HG03139 (cell line): ENCODE measurements around the gene ERMN.

Experiments used
- ATAC-seq: cut with Tn5 transposase; IDR thresholded peaks from one replicate; pipeline ENCODE4 v1.9.1; 2021; ENCODE audit not compliant: unreplicated experiment

The ERMN gene

DNA sequence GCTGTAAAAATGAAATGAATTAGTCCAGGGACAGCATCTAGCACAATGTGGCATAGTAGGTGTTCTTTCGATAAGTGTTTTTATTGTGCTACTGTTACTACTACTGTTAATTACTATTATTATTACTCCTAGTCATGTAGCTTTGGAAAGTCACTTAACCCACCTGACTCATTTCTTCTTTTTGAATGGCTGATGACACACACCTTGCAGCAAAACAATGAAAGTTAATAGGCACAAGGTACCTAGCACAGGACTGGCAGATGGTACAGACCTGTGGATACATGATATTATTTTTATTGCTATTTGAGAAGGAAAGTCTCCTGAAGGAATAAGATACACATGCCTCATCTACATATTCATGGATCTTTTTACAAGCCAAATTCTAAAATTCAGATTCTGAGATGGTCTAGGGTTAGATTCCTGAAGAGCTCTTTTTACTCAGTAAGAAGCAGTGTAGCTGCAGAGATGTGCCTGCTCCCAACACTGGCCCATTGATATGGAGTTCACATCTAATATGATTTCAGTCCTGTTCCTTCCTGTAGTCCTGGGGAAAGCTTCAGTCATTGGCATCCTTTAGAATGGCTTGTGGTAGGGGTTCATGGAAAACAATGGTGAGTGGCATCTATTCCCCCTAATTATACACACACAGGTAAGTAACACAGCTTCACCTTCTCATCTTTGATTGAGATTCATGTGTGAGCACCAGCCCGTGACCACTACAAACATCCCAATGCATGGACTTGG lies 7.9 kb upstream of the ERMN start:
- no peak for ATAC-seq

- ATAC-seq, result no peak
Observed at GRCh38 chr2:157329524-157329923, 3.9 kb upstream of the ERMN start.

DNA sequence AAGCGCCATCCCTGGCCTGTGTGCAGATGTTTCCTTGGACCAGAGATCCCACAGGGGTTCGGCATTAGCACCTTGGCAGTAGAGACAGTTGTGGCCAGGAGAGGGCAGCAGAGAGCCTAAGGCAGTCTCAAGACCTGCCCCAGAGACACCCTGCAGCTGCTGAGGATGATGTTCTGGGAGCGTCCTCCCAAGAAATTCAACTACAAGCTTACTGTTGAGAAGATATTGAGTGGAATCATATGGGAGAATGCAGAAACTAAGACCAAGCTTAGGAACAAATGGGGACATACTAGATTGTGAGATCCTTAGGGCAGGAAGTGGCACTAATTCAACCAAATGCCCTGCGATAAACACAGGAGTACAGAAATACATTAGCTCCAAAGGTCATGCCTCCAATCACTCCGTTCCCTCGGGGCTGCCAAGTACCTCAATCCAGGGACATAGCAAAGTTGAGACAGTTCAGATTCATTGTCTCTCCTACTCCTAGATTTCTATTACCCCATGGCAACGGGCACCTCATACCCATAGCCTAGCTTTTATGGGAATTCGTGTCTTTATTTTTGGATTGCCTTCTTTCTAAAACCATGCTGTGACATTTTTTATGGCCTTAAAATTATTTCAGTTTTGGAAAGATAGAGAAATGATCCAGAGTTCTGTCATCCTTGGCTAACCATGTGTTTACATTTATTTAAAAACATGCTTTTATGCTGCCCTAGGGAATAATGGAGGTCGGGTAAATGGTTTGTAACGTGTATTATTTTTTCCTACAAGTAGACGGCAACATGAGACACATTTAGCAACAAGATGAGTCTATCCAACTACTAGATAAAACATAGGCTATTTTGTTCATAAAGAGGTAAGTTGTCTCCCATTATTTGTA lies 2.2 kb upstream of the ERMN start:
- ATAC-seq, result peak; percentile 99

DNA sequence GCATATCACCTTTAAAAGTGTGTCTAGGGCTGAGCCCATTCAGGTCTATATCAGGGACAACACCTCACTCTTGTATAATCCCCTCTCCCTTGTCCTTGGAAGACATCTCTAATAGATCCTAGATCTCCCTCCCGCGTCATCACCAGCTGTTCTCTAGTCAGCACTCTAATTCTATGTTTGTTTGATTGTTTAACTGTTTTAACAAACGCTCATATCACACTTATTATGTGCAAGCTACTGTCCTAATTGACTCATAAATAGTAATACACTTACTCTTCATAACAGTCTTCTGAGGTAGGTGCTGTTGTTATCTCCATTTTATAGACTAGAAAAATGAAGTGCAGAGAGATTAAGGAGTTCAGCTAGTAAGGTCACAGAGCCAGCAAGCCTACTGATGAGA lies 1.6 kb upstream of the ERMN start:
- peak; percentile 11 for ATAC-seq

GRCh38 chr2:157326698-157327097 lies 1.1 kb upstream of the ERMN start:
- no peak for ATAC-seq

- no peak for ATAC-seq
Observed at GRCh38 chr2:157324331-157324843, 1.2 kb downstream of the ERMN start.

GRCh38 chr2:157322432-157322831 lies 3.2 kb downstream of the ERMN start:
- no peak for ATAC-seq

GRCh38 chr2:157321466-157321865 lies 4.2 kb downstream of the ERMN start:
- no peak for ATAC-seq

GRCh38 chr2:157320409-157320808 lies 5.2 kb downstream of the ERMN start:
- ATAC-seq, result no peak

- ATAC-seq, result no peak
Observed at GRCh38 chr2:157319795-157320194, 5.8 kb downstream of the ERMN start.

DNA sequence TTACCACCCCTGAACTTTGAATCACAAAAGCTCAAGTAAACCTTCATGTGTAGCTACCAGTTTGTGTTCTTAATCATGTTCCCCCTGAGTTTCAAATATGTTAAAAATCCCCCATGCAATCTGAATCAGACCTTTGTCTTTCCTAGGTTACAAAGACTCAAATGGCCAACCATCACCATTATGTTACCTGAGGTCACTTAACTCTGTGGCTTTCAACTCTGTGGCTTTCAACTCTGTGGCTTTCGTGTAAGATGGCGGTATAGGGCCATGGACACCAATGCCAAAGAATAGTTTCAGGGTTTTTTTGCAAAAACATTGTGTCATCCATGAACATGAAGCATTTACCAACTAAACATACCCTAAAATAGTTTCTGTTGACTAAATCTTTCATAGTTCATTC lies 6.7 kb downstream of the ERMN start:
- no peak for ATAC-seq

DNA sequence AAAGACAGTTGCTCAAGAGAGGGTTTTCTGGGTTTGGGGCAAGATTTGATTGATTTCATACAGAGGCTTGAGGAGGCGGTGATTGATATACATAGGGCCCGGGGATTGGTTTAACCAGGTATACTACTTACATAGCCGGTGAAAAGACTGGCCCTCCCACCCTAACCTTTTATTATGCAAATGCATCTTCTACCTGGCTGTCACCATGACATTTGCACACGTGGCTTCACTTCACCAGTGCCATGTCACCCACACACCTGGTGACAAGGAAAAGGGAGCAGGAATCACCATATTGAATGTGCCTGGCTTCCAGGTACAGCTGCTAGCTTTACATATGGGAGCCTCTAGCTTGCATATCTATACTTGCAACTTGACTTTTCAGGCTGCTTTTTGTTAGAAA lies 9.7 kb downstream of the ERMN start:
- no peak for ATAC-seq

GRCh38 chr2:157312866-157313486 lies 12.6 kb downstream of the ERMN start:
- ATAC-seq, result peak; percentile 43

- ATAC-seq, result no peak
Observed at GRCh38 chr2:157311706-157312105, 13.9 kb downstream of the ERMN start.

DNA sequence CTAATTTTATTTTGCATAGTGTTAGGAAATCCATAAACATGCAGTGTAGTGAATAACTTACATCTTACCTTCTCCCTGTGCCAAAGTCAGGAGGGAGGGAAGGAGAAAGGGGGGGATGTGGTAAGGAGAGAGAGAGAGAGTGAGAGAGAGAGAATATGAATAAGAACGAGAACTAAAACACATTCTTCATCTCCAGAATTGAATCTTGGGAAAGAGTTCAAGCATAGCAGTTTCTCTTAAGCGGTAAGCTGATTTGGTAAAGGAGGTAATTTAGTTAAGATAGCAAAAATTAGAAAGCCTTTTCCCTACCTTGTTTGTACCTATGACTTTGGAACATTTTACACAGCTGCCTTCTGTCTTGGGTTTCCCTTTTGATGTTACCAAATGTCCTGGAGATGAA lies 15.7 kb downstream of the ERMN start:
- ATAC-seq, result no peak

DNA sequence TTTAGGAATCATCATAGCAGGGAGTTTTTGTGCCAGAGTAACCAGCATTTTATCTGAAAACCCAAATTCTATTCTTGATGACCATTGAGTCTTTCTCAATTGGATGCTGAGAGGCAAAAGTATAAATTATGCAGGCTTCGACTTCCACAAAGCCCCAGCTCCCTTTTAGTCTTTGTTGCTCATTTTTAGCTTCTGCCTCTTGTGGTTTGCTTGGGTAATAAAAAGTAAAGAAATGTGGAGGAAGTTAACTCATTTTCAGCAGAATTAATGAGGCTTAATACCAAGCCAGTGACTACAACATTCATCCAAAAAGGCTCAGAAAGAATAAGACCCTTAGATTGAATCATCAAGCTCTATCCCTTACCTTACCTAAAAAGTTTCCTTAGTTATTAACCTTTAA lies 18.6 kb downstream of the ERMN start:
- no peak for ATAC-seq

GRCh38 chr2:157305723-157306110 lies 19.9 kb downstream of the ERMN start:
- no peak for ATAC-seq

DNA sequence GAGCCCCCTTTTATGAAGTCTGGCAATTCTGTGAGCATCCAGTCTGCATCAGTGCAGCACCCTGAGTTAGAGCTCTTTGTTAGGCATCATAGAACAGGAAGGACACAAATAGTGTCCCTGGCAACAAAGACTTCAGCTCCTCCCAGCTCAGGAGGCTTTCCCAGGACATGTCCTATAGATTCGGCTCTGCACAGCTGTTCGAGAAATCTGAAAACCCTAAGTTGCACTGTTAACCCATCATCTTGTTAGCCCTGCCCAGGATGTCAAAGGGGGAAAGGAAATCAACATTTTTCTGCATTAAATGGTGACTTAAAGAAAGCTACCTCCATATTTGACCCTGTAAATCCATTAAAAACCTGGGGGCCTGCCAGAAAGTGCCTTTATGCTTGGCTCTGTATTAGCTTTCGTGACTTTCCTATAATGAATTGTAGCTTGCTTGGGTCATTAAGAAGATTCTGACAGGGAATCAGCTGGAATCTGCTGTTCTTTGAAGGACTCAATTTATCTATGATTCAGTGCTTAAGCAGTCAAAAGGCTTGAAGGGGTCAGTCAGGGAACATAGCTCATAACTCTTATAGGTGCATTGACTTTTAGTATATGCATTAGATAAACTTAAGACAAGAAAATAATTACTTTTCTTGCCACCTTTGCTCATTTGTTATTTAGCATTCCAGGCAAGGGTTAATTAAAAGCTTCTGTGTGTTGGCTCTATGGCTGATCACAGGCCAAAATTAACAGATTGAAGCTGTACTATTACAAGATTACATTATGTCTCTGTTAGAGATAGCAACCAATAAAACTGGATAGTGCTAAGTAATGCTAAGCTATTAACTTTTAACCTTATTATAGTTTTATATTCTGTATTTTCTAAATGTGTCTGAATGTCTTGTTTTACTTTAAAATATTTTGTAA lies 20.6 kb downstream of the ERMN start:
- no peak for ATAC-seq

- no peak for ATAC-seq
Observed at GRCh38 chr2:157303612-157304011, 22.0 kb downstream of the ERMN start.

DNA sequence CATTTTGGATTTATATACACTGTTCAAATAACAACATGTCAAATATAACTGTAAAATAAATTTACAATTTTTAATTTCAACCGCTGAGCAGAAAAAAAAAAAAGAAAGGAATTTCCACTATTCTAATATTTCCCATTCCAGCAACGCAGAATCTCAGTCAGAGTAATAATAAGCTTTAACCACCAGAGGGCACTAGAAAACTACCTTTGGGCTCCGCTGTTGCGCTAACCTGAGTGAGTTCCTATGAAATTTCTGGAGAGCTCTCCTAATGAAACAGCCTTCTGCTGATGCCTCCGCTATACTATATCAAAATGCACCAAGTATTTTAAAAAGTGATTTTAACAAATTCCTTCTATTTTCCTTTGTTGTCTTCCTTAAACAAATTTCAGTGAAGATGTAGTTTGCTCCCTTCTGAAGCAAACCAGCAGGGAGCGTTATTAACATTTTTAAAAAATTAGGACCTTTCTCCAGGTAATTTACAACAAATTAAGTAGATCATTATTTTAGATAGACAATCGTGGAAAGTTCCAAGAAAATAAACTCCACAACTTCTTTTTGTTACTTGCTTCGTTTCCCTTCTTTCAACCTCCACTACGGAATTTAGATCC lies 23.0 kb downstream of the ERMN start:
- ATAC-seq, result peak; percentile 77
